Transverse colon (tissue), 4 donors: Measurements from ENCODE around the gene SLC22A6.

Source experiments
- CTCF ChIP-seq, 5 experiments: fragments of 200-600 bp in 3 of 5; fragments of 450-650 bp in 2 of 5; sonication (generic) in 3 of 5; IDR thresholded peaks; 1 replicate in 2 of 5; 2 replicates in 3 of 5; pipeline ENCODE4 v1.5.1; 2016 to 2017; ENCODE audit warnings: antibody characterized with exemption in 5 of 5, inconsistent platforms in 3 of 5, mild to moderate bottlenecking in 2 of 5, moderate library complexity in 1 of 5
- POLR2AphosphoS5 ChIP-seq, 3 donors: sonication (generic); formaldehyde crosslinking; IDR thresholded peaks; one replicate each; pipeline ENCODE4 v1.6.1; 2016; ENCODE audit warnings: antibody characterized with exemption in 3 of 3

- TF ChIP-seq CTCF (IDR thresholded peaks at IDR 0.05) (no peak), POLR2AphosphoS5 (IDR thresholded peaks at IDR 0.05) (no peak)
Measured at GRCh38 chr11:62933750-62934495, 50.8 kb downstream of the SLC22A6 start.
